ENCODE measurements around the gene ZBTB18. TPM values are rescaled to one million over a fixed set of nuclear protein-coding genes. Genes with fewer than 3 reads are reported as not detected.

Gene ZBTB18
- polyA plus RNA-seq, 1 experiment: 12.7 TPM

GRCh38 chr1:244046907-244047611 is 4.0 kb upstream of the ZBTB18 start:
- Histone ChIP-seq H3K27me3 (ENCODE audit: control insufficient read depth, insufficient read depth, low read length) (no peaks in the 10 kb centered on the region), H3K4me3 (ENCODE audit: low read depth, low read length) (peak overlapping the region; percentile 85), H3K27ac (ENCODE audit: low read depth, low read length) (no peak overlapping the region), H3K9me3 (ENCODE audit: control insufficient read depth, insufficient read depth, low read length) (peaks cover 3% of the 10 kb centered on the region; the same call in 1 of the 2 replicates)
- ChIA-PET CTCF (interaction anchor here (0.7 to 1.4 kb wide), 3 partner anchors 8 to 253 kb away, joined by 3 to 5 read pairs (median 4); no protein-coding TSS in a partner anchor), POLR2A (interaction anchor here (0.7 to 1.4 kb wide), 3 partner anchors 19 to 177 kb away, joined by 6 to 9 read pairs (median 6); no protein-coding TSS in a partner anchor)
- TF ChIP-seq CTCF (IDR thresholded peaks at IDR 0.05; ENCODE audit: low read depth, low read length): no peak
- DNase-seq (ENCODE audit: low read depth, low spot score): no peak

GRCh38 chr1:244047621-244048255 is 3.3 kb upstream of the ZBTB18 start:
- H3K27ac ChIP-seq (ENCODE audit: low read depth, low read length): no peak overlapping the region
- DNase-seq (ENCODE audit: low read depth, low spot score): no peak
- peak overlapping the region; percentile 85 for H3K4me3 ChIP-seq (ENCODE audit: low read depth, low read length)
- CTCF ChIA-PET: interaction anchor here (0.6 to 1.4 kb wide), 6 partner anchors 9 to 704 kb away, joined by 3 to 7 read pairs (median 4); no protein-coding TSS in a partner anchor
- TF ChIP-seq CTCF (IDR thresholded peaks at IDR 0.05; ENCODE audit: low read depth, low read length): no peak
- POLR2A ChIA-PET: interaction anchor here (0.7 to 1.4 kb wide), 7 partner anchors 18 to 793 kb away, joined by 3 to 9 read pairs (median 4); partner anchors contain the start of gene CEP170
- peaks cover 3% of the 10 kb centered on the region; the same call in 1 of the 2 replicates for H3K9me3 ChIP-seq (ENCODE audit: control insufficient read depth, insufficient read depth, low read length)
- H3K27me3 ChIP-seq (ENCODE audit: control insufficient read depth, insufficient read depth, low read length): no peaks in the 10 kb centered on the region

- Histone ChIP-seq H3K9me3 (ENCODE audit: control insufficient read depth, insufficient read depth, low read length) (peaks cover 3% of the 10 kb centered on the region; the same call in 1 of the 2 replicates), H3K27ac (ENCODE audit: low read depth, low read length) (no peak overlapping the region), H3K4me3 (ENCODE audit: low read depth, low read length) (peak overlapping the region; percentile 85), H3K27me3 (ENCODE audit: control insufficient read depth, insufficient read depth, low read length) (no peaks in the 10 kb centered on the region)
- CTCF ChIA-PET: interaction anchor here (0.6 to 1.3 kb wide), 5 partner anchors 143 to 705 kb away, joined by 3 to 7 read pairs (median 5); no protein-coding TSS in a partner anchor
- peak; percentile 99 for DNase-seq (ENCODE audit: low read depth, low spot score)
- POLR2A ChIA-PET: interaction anchor here (0.7 to 1.4 kb wide), 6 partner anchors 17 to 794 kb away, joined by 3 to 9 read pairs (median 4); partner anchors contain the start of gene CEP170
- no peak for TF ChIP-seq CTCF (IDR thresholded peaks at IDR 0.05; ENCODE audit: low read depth, low read length)
These were observed 2.6 kb upstream of the ZBTB18 start for GRCh38 chr1:244048256-244049161.

- Histone ChIP-seq H3K9me3 (ENCODE audit: control insufficient read depth, insufficient read depth, low read length) (peaks cover 3% of the 10 kb centered on the region; the same call in 1 of the 2 replicates), H3K27ac (ENCODE audit: low read depth, low read length) (peak overlapping the region; percentile 23), H3K4me3 (ENCODE audit: low read depth, low read length) (peak overlapping the region; percentile 77), H3K27me3 (ENCODE audit: control insufficient read depth, insufficient read depth, low read length) (no peaks in the 10 kb centered on the region)
- CTCF ChIA-PET: interaction anchor here (0.6 kb wide), 1 partner anchor 144 kb away, joined by 3 read pairs; no protein-coding TSS in a partner anchor
- no peak for DNase-seq (ENCODE audit: low read depth, low spot score)
- POLR2A ChIA-PET: interaction anchor here (0.7 kb wide), 1 partner anchor 18 kb away, joined by 3 read pairs; no protein-coding TSS in a partner anchor
- no peak for TF ChIP-seq CTCF (IDR thresholded peaks at IDR 0.05; ENCODE audit: low read depth, low read length)
These were observed 1.7 kb upstream of the ZBTB18 start for GRCh38 chr1:244049162-244050013.

Measured in AG04450 (cell line).